ENCODE measurements around the gene STAT5B. TPM values are rescaled to one million over a fixed set of nuclear protein-coding genes. Genes with fewer than 3 reads are reported as not detected.

STAT5B gene
- total and polyA plus RNA-seq, 2 of the 13 experiments (the other 11 are each of a cell fraction or from before 2014, with no cell fraction given) = 21.0 to 42.8 TPM

DNA sequence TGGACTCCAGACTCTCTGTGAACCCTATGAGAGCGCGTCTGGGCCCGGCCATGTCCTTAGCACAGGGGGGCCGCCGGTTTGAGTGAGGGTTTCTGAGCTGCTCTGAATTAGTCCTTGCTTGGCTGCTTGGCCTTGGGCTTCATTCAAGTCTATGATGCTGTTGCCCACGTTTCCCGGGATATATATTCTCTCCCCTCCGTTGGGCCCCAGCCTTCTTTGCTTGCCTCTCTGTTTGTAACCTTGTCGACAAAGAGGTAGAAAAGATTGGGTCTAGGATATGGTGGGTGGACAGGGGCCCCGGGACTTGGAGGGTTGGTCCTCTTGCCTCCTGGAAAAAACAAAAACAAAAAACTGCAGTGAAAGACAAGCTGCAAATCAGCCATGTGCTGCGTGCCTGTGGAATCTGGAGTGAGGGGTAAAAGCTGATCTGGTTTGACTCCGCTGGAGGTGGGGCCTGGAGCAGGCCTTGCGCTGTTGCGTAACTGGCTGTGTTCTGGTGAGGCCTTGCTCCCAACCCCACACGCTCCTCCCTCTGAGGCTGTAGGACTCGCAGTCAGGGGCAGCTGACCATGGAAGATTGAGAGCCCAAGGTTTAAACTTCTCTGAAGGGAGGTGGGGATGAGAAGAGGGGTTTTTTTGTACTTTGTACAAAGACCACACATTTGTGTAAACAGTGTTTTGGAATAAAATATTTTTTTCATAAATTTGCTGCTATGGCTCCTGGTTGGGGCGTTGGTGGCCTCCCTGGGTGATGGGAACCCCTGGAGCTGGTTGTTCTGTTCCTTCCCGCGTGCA is 35.2 kb upstream of the STAT5B start:
- in situ Hi-C loops (cut with HindIII; ENCODE audit: extremely low pct_ligation_motif_present, low pct_unique_long_range_greater_than_20kb) = no loop called here
- TF ChIP-seq, protein P1, sequence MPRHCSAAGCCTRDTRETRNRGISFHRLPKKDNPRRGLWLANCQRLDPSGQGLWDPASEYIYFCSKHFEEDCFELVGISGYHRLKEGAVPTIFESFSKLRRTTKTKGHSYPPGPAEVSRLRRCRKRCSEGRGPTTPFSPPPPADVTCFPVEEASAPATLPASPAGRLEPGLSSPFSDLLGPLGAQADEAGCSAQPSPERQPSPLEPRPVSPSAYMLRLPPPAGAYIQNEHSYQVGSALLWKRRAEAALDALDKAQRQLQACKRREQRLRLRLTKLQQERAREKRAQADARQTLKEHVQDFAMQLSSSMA (CRISPR knock-in tag; IDR thresholded peaks at IDR 0.05) = peak; percentile 81; the same call in 1 of the 2 replicates
- TF ChIP-seq, protein P2, sequence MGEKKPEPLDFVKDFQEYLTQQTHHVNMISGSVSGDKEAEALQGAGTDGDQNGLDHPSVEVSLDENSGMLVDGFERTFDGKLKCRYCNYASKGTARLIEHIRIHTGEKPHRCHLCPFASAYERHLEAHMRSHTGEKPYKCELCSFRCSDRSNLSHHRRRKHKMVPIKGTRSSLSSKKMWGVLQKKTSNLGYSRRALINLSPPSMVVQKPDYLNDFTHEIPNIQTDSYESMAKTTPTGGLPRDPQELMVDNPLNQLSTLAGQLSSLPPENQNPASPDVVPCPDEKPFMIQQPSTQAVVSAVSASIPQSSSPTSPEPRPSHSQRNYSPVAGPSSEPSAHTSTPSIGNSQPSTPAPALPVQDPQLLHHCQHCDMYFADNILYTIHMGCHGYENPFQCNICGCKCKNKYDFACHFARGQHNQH (CRISPR knock-in tag; IDR thresholded peaks at IDR 0.05) = peak; percentile 54
- TF ChIP-seq ZNF253 (CRISPR knock-in tag; IDR thresholded peaks at IDR 0.05; ENCODE audit: borderline replicate concordance) (no peak), SRSF1 (optimal IDR thresholded peaks at IDR 0.05; ENCODE audit: low read depth, low read length) (no peak), SIX4 (CRISPR knock-in tag; IDR thresholded peaks at IDR 0.05) (peak; percentile 57; the same call in 1 of the 2 replicates), CBX2 (IDR thresholded peaks at IDR 0.05; ENCODE audit: low read depth, low read length) (no peak), CBX2 (CRISPR knock-in tag; IDR thresholded peaks at IDR 0.05; ENCODE audit: low read depth) (no peak), KDM2A (CRISPR knock-in tag; IDR thresholded peaks at IDR 0.05; ENCODE audit: borderline replicate concordance, low read depth) (peak; percentile 92), ZNF33A (CRISPR knock-in tag; IDR thresholded peaks at IDR 0.05; ENCODE audit: borderline replicate concordance) (no peak)
- TF ChIP-seq, protein P3, sequence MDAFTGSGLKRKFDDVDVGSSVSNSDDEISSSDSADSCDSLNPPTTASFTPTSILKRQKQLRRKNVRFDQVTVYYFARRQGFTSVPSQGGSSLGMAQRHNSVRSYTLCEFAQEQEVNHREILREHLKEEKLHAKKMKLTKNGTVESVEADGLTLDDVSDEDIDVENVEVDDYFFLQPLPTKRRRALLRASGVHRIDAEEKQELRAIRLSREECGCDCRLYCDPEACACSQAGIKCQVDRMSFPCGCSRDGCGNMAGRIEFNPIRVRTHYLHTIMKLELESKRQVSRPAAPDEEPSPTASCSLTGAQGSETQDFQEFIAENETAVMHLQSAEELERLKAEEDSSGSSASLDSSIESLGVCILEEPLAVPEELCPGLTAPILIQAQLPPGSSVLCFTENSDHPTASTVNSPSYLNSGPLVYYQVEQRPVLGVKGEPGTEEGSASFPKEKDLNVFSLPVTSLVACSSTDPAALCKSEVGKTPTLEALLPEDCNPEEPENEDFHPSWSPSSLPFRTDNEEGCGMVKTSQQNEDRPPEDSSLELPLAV (CRISPR knock-in tag; conservative IDR thresholded peaks at IDR 0.05; ENCODE audit: low read depth) = no peak
- TF ChIP-seq, protein P4, sequence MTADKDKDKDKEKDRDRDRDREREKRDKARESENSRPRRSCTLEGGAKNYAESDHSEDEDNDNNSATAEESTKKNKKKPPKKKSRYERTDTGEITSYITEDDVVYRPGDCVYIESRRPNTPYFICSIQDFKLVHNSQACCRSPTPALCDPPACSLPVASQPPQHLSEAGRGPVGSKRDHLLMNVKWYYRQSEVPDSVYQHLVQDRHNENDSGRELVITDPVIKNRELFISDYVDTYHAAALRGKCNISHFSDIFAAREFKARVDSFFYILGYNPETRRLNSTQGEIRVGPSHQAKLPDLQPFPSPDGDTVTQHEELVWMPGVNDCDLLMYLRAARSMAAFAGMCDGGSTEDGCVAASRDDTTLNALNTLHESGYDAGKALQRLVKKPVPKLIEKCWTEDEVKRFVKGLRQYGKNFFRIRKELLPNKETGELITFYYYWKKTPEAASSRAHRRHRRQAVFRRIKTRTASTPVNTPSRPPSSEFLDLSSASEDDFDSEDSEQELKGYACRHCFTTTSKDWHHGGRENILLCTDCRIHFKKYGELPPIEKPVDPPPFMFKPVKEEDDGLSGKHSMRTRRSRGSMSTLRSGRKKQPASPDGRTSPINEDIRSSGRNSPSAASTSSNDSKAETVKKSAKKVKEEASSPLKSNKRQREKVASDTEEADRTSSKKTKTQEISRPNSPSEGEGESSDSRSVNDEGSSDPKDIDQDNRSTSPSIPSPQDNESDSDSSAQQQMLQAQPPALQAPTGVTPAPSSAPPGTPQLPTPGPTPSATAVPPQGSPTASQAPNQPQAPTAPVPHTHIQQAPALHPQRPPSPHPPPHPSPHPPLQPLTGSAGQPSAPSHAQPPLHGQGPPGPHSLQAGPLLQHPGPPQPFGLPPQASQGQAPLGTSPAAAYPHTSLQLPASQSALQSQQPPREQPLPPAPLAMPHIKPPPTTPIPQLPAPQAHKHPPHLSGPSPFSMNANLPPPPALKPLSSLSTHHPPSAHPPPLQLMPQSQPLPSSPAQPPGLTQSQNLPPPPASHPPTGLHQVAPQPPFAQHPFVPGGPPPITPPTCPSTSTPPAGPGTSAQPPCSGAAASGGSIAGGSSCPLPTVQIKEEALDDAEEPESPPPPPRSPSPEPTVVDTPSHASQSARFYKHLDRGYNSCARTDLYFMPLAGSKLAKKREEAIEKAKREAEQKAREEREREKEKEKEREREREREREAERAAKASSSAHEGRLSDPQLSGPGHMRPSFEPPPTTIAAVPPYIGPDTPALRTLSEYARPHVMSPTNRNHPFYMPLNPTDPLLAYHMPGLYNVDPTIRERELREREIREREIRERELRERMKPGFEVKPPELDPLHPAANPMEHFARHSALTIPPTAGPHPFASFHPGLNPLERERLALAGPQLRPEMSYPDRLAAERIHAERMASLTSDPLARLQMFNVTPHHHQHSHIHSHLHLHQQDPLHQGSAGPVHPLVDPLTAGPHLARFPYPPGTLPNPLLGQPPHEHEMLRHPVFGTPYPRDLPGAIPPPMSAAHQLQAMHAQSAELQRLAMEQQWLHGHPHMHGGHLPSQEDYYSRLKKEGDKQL (CRISPR knock-in tag; IDR thresholded peaks at IDR 0.05; ENCODE audit: low read depth) = no peak
- TF ChIP-seq, protein P5, sequence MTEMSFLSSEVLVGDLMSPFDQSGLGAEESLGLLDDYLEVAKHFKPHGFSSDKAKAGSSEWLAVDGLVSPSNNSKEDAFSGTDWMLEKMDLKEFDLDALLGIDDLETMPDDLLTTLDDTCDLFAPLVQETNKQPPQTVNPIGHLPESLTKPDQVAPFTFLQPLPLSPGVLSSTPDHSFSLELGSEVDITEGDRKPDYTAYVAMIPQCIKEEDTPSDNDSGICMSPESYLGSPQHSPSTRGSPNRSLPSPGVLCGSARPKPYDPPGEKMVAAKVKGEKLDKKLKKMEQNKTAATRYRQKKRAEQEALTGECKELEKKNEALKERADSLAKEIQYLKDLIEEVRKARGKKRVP (CRISPR knock-in tag; IDR thresholded peaks at IDR 0.05) = 0 out of 4 replicates have a peak, but pooled peaks have one; percentile 33 to 52

More for the DNA sequence above, 35.2 kb upstream of the STAT5B start:
- Histone ChIP-seq H3K4me2 (ENCODE audit: low read depth, low read length) (peak overlapping the region; percentile 82), H3K9me3 (ENCODE audit: low read length) (no peaks in the 10 kb centered on the region), H3K36me3 (replicated peaks in 1 of 2; ENCODE audit: control insufficient read depth in 1 of 2, insufficient read depth in 2 of 2, low read length in 2 of 2) (peaks cover 2 to 5% of the 10 kb centered on the region in 2 experiments; a peak in 2 of 5 replicates), H3K4me1 (ENCODE audit: insufficient read depth, low read length) (peaks cover 80% of the 10 kb centered on the region), H3K4me3 (replicated peaks in 1 of 3; ENCODE audit: insufficient read depth in 1 of 3, low read depth in 2 of 3, low read length in 3 of 3) (peak overlapping the region; percentile 47 to 65 (median 51)), H2AFZ (ENCODE audit: low read length) (no peak overlapping the region), H3K79me2 (ENCODE audit: insufficient read depth, low read length) (no peaks in the 10 kb centered on the region), H3K27ac (ENCODE audit: extremely low read length, insufficient read depth, low read length) (peak overlapping the region; percentile 73), H4K20me1 (ENCODE audit: insufficient read depth, low read length) (no peaks in the 10 kb centered on the region), H3K9ac (ENCODE audit: insufficient read depth, low read depth, low read length) (peak overlapping the region; percentile 55), H3K27me3 (ENCODE audit: control insufficient read depth in 1 of 2, insufficient read depth in 2 of 2, low read length in 2 of 2) (no peaks in the 10 kb centered on the region)
- DNase-seq (ENCODE audit: low spot score) (peak; percentile 91), FAIRE-seq (peak; percentile 100), ATAC-seq (peak; percentile 87)
- intact Hi-C loops (cut with micrococcal nuclease; ENCODE audit: unreplicated experiment) = no loop called here
- 26% methylated on average over 19 of the region's 19 CpGs for WGBS (ENCODE audit: low lambda C conversion rate)
- CTCF ChIA-PET (ENCODE audit: low intra/inter-chr PET ratio, low total read pairs) = interaction anchor here (1.4 to 1.9 kb wide), 2 partner anchors 12 to 95 kb away, joined by 6 to 10 read pairs; no protein-coding TSS in a partner anchor
- POLR2A ChIA-PET = interaction anchor here (0.6 to 3.7 kb wide), 27 partner anchors 9 to 432 kb away, joined by 3 to 47 read pairs (median 5); partner anchors contain the start of genes CAVIN1, DNAJC7, GHDC and NAGLU
- TSS peak; percentile 33 for BruUV-seq (replicated peaks)
